Fibroblast of villous mesenchyme (primary cell): Measurements from ENCODE around the gene NGEF. TPM values are rescaled to one million over a fixed set of nuclear protein-coding genes. Genes with fewer than 3 reads are reported as not detected.
A peak's percentile ranks its signal among the peaks of the same experiment; 100 is the strongest.

ENCODE experiments used
- DNase-seq: peaks from one replicate; pipeline ENCODE4 v3.0.0-alpha.2; 2010; ENCODE audit warnings: low read depth
- H3K4me3 ChIP-seq: 2 replicates; pipeline ENCODE4 v1.5.1; 2011; ENCODE audit warnings: low read depth, mild to moderate bottlenecking, low read length
- CTCF ChIP-seq: IDR thresholded peaks from 2 replicates; pipeline ENCODE4 v1.5.1; 2012; ENCODE audit warnings: low read depth, mild to moderate bottlenecking, low read length; ENCODE audit not compliant: insufficient read depth
- total RNA-seq: library from RNA; depleted of rRNA; stranded (reverse); fragments of >200 nt; gene quantifications from 2 replicates; pipeline ENCODE4 v1.2.3, GENCODE V29; 2012

The NGEF gene
- total RNA-seq, 1 donor, result 0.86 TPM

GRCh38 chr2:233042549-233042948 is 29.5 kb upstream of the NGEF start:
- no peak for TF ChIP-seq CTCF
- no peak overlapping the region for H3K4me3 ChIP-seq
- no peak for DNase-seq

GRCh38 chr2:233041722-233042323 is 28.8 kb upstream of the NGEF start:
- H3K4me3 ChIP-seq, result no peak overlapping the region
- no peak for TF ChIP-seq CTCF
- DNase-seq, result no peak

GRCh38 chr2:233040571-233040970 is 27.5 kb upstream of the NGEF start:
- no peak overlapping the region for H3K4me3 ChIP-seq
- TF ChIP-seq CTCF, result no peak
- DNase-seq, result no peak

GRCh38 chr2:233039846-233040530 is 26.9 kb upstream of the NGEF start:
- H3K4me3 ChIP-seq, result no peak overlapping the region
- no peak for DNase-seq
- TF ChIP-seq CTCF, result no peak

GRCh38 chr2:233039212-233039845 is 26.3 kb upstream of the NGEF start:
- H3K4me3 ChIP-seq, result no peak overlapping the region
- DNase-seq, result peak; percentile 33
- TF ChIP-seq CTCF, result no peak

- TF ChIP-seq CTCF, result no peak
- DNase-seq, result peak; percentile 93
- H3K4me3 ChIP-seq, result no peak overlapping the region
Observed at GRCh38 chr2:233037078-233037477, 24.0 kb upstream of the NGEF start.
